A673 (cell line): ENCODE measurements around the gene KRT10. TPM values are rescaled to one million over a fixed set of nuclear protein-coding genes. Genes with fewer than 3 reads are reported as not detected.

Experiments
- BruUV-seq: library from RNA; stranded (reverse); fragments of 400-500 nt; replicated peaks from 2 replicates; lab custom pipeline; 2021; lab: Mats Ljungman, UMichigan
- CTCF ChIA-PET: fragments of 300-600 bp; sonication (Branson Sonifier 250); formaldehyde crosslinking; loops from one replicate; lab custom pipeline; 2022; ENCODE audit warnings: antibody characterized with exemption; lab: Charles Lee
- POLR2A ChIA-PET: fragments of 300-600 bp; sonication (Branson Sonifier 250); formaldehyde crosslinking; loops from one replicate; lab custom pipeline; 2022; ENCODE audit warnings: antibody characterized with exemption; ENCODE audit not compliant: low non-redundant PET; lab: Charles Lee
- DNase-seq: peaks from one replicate; pipeline ENCODE4 v3.0.0-alpha.2; 2015; ENCODE audit warnings: low spot score
- H3K27ac ChIP-seq: fragments of 200-600 bp; sonication (generic); 2 replicates; pipeline ENCODE4 v1.5.1; 2016; ENCODE audit warnings: mixed run types, low read depth, mild to moderate bottlenecking, mixed read lengths, antibody characterized with exemption, low read length; ENCODE audit not compliant: poor library complexity, severe bottlenecking
- H3K27me3 ChIP-seq: fragments of 200-600 bp; sonication (generic); replicated peaks from 2 replicates; pipeline ENCODE4 v1.6.1; 2017; ENCODE audit warnings: mixed run types, low read depth, mild to moderate bottlenecking, mixed read lengths, antibody characterized with exemption, low read length; ENCODE audit not compliant: insufficient read depth, poor library complexity
- H3K36me3 ChIP-seq: fragments of 200-600 bp; sonication (generic); 2 replicates; pipeline ENCODE4 v1.6.1; 2016; ENCODE audit warnings: mixed run types, mild to moderate bottlenecking, mixed read lengths, antibody characterized with exemption, low read length; ENCODE audit not compliant: insufficient read depth, poor library complexity, severe bottlenecking
- H3K4me1 ChIP-seq: fragments of 200-600 bp; sonication (generic); 2 replicates; pipeline ENCODE4 v1.6.1; 2017; ENCODE audit warnings: mixed run types, mild to moderate bottlenecking, mixed read lengths, antibody characterized with exemption, low read length; ENCODE audit not compliant: insufficient read depth, poor library complexity, severe bottlenecking
- H3K4me3 ChIP-seq: fragments of 200-600 bp; sonication (generic); 2 replicates; pipeline ENCODE4 v1.5.1; 2016; ENCODE audit warnings: low read depth, mixed run types, mild to moderate bottlenecking, mixed read lengths, low read length; ENCODE audit not compliant: poor library complexity, severe bottlenecking
- H3K9me3 ChIP-seq: fragments of 200-600 bp; sonication (generic); 2 replicates; pipeline ENCODE4 v1.6.1; 2016; ENCODE audit warnings: mixed run types, low read depth, mild to moderate bottlenecking, mixed read lengths, antibody characterized with exemption, low read length; ENCODE audit not compliant: poor library complexity, severe bottlenecking
- CTCF ChIP-seq: fragments of 300-800, 200-600 bp; sonication (generic); conservative IDR thresholded peaks from 2 replicates; pipeline ENCODE4 v1.5.1; 2017; ENCODE audit warnings: low read depth, mild to moderate bottlenecking, antibody characterized with exemption, low read length, moderate library complexity, mixed read lengths
- EZH2 ChIP-seq: fragments of 200-600 bp; sonication (generic); IDR thresholded peaks from 2 replicates; pipeline ENCODE4 v1.6.1; 2017; ENCODE audit warnings: borderline replicate concordance, low read depth, mild to moderate bottlenecking, mixed read lengths, antibody characterized with exemption, low read length; ENCODE audit not compliant: poor library complexity, severe bottlenecking
- intact Hi-C: fragments of 100-400 bp; cut with micrococcal nuclease; formaldehyde crosslinking; loops from one replicate; pipeline ENCODE4 v1.10.0; 2022; ENCODE audit not compliant: unreplicated experiment
- total RNA-seq: library from RNA; stranded (reverse); gene quantifications from 2 replicates; pipeline ENCODE4 v1.2.3, GENCODE V29; 2021

Gene KRT10
- total RNA-seq, 1 experiment from 2014 or later: 36.2 TPM

GRCh38 chr17:40866838-40867237, 44.4 kb upstream of the KRT10 start, which contains the start of gene KRT12:
Gene KRT12, minus strand, starts transcription at chr17:40867223. Its CDS starts 37 bp downstream, at chr17:40867186.
- Histone ChIP-seq H3K27ac (no peak within 1 kb of the TSS), H3K36me3 (no peaks in the 10 kb centered on the region), H3K27me3 (no peaks in the 10 kb centered on the region), H3K9me3 (no peaks in the 10 kb centered on the region), H3K4me1 (no peaks in the 10 kb centered on the region), H3K4me3 (no peak within 1 kb of the TSS)
- no peak for DNase-seq
- CTCF ChIA-PET: no interaction called here
- BruUV-seq: no TSS peak
- intact Hi-C loops: no loop called here
- POLR2A ChIA-PET: no interaction called here
- TF ChIP-seq EZH2 (no peak), CTCF (no peak)

- no peak for DNase-seq
- Histone ChIP-seq H3K4me3 (no peak overlapping the region), H3K36me3 (no peaks in the 10 kb centered on the region), H3K4me1 (no peaks in the 10 kb centered on the region), H3K27ac (no peak overlapping the region), H3K9me3 (no peaks in the 10 kb centered on the region), H3K27me3 (no peaks in the 10 kb centered on the region)
- TF ChIP-seq EZH2 (no peak), CTCF (no peak)
- intact Hi-C loops: no loop called here
- CTCF ChIA-PET: no interaction called here
- BruUV-seq: no TSS peak
- POLR2A ChIA-PET: no interaction called here
Measured at GRCh38 chr17:40864661-40865390, 42.4 kb upstream of the KRT10 start.

- Histone ChIP-seq H3K27ac (no peak overlapping the region), H3K36me3 (no peaks in the 10 kb centered on the region), H3K4me1 (no peaks in the 10 kb centered on the region), H3K27me3 (no peaks in the 10 kb centered on the region), H3K4me3 (no peak overlapping the region), H3K9me3 (no peaks in the 10 kb centered on the region)
- ChIA-PET POLR2A (no interaction called here), CTCF (no interaction called here)
- intact Hi-C loops: no loop called here
- TF ChIP-seq EZH2: no peak
- TF ChIP-seq CTCF: no peak
- no peak for DNase-seq
- BruUV-seq: no TSS peak
Measured at GRCh38 chr17:40862985-40863733, 40.7 kb upstream of the KRT10 start.
